GM12892 (cell line): Measurements from ENCODE around the gene CMTM6.

Source experiments
- POLR2A ChIP-seq: IDR thresholded peaks from 2 replicates; pipeline ENCODE4 v1.6.1; 2011; ENCODE audit warnings: low read depth, low read length, control low read depth
- POLR2AphosphoS5 ChIP-seq: IDR thresholded peaks from 2 replicates; pipeline ENCODE4 v1.6.1; 2011; ENCODE audit warnings: low read depth, low read length, control low read depth

GRCh38 chr3:32492684-32493436, 9.8 kb downstream of the CMTM6 start:
- TF ChIP-seq POLR2AphosphoS5 (no peak), POLR2A (no peak)
